A673 (cell line): Measurements from ENCODE around the gene TMEM132C. TPM values are rescaled to one million over a fixed set of nuclear protein-coding genes. Genes with fewer than 3 reads are reported as not detected.

ENCODE experiments used
- BruUV-seq: library from RNA; stranded (reverse); fragments of 400-500 nt; replicated peaks from 2 replicates; lab custom pipeline; 2021; lab: Mats Ljungman, UMichigan
- CTCF ChIA-PET: fragments of 300-600 bp; sonication (Branson Sonifier 250); formaldehyde crosslinking; loops from one replicate; lab custom pipeline; 2022; ENCODE audit warnings: antibody characterized with exemption; lab: Charles Lee
- POLR2A ChIA-PET: fragments of 300-600 bp; sonication (Branson Sonifier 250); formaldehyde crosslinking; loops from one replicate; lab custom pipeline; 2022; ENCODE audit warnings: antibody characterized with exemption; ENCODE audit not compliant: low non-redundant PET; lab: Charles Lee
- DNase-seq: peaks from one replicate; pipeline ENCODE4 v3.0.0-alpha.2; 2015; ENCODE audit warnings: low spot score
- H3K27ac ChIP-seq: fragments of 200-600 bp; sonication (generic); 2 replicates; pipeline ENCODE4 v1.5.1; 2016; ENCODE audit warnings: mixed run types, low read depth, mild to moderate bottlenecking, mixed read lengths, antibody characterized with exemption, low read length; ENCODE audit not compliant: poor library complexity, severe bottlenecking
- H3K27me3 ChIP-seq: fragments of 200-600 bp; sonication (generic); replicated peaks from 2 replicates; pipeline ENCODE4 v1.6.1; 2017; ENCODE audit warnings: mixed run types, low read depth, mild to moderate bottlenecking, mixed read lengths, antibody characterized with exemption, low read length; ENCODE audit not compliant: insufficient read depth, poor library complexity
- H3K36me3 ChIP-seq: fragments of 200-600 bp; sonication (generic); 2 replicates; pipeline ENCODE4 v1.6.1; 2016; ENCODE audit warnings: mixed run types, mild to moderate bottlenecking, mixed read lengths, antibody characterized with exemption, low read length; ENCODE audit not compliant: insufficient read depth, poor library complexity, severe bottlenecking
- H3K4me1 ChIP-seq: fragments of 200-600 bp; sonication (generic); 2 replicates; pipeline ENCODE4 v1.6.1; 2017; ENCODE audit warnings: mixed run types, mild to moderate bottlenecking, mixed read lengths, antibody characterized with exemption, low read length; ENCODE audit not compliant: insufficient read depth, poor library complexity, severe bottlenecking
- H3K4me3 ChIP-seq: fragments of 200-600 bp; sonication (generic); 2 replicates; pipeline ENCODE4 v1.5.1; 2016; ENCODE audit warnings: low read depth, mixed run types, mild to moderate bottlenecking, mixed read lengths, low read length; ENCODE audit not compliant: poor library complexity, severe bottlenecking
- H3K9me3 ChIP-seq: fragments of 200-600 bp; sonication (generic); 2 replicates; pipeline ENCODE4 v1.6.1; 2016; ENCODE audit warnings: mixed run types, low read depth, mild to moderate bottlenecking, mixed read lengths, antibody characterized with exemption, low read length; ENCODE audit not compliant: poor library complexity, severe bottlenecking
- EZH2 ChIP-seq: fragments of 200-600 bp; sonication (generic); IDR thresholded peaks from 2 replicates; pipeline ENCODE4 v1.6.1; 2017; ENCODE audit warnings: borderline replicate concordance, low read depth, mild to moderate bottlenecking, mixed read lengths, antibody characterized with exemption, low read length; ENCODE audit not compliant: poor library complexity, severe bottlenecking
- intact Hi-C: fragments of 100-400 bp; cut with micrococcal nuclease; formaldehyde crosslinking; loops from one replicate; pipeline ENCODE4 v1.10.0; 2022; ENCODE audit not compliant: unreplicated experiment
- total RNA-seq: library from RNA; stranded (reverse); gene quantifications from 2 replicates; pipeline ENCODE4 v1.2.3, GENCODE V29; 2021
- TF ChIP-seq, protein P1 (sequence below): fragments of 300-800, 200-600 bp; sonication (generic); conservative IDR thresholded peaks from 2 replicates; pipeline ENCODE4 v1.5.1; 2017; ENCODE audit warnings: low read depth, mild to moderate bottlenecking, antibody characterized with exemption, low read length, moderate library complexity, mixed read lengths

Gene TMEM132C
- total RNA-seq, 1 experiment from 2014 or later, result not detected

DNA sequence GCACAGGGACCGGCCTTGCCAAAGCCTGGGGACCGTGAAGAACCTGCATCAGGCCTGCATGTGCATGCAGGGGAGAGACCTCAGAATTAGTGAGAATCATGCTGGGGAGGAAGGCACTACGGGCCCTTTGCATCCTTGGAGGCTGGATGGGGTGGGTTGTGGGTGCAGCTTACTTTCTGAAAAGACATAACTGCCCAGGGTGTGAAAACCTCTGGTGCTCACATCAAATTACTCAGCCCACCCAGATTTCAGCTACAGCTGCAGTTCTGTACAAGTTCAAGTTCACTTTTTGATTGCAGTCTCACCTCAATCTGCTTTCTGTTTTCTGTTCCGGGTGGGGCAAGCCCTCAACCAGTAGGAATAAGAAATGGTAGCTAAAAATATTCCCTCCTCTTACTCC lies 426.1 kb downstream of the TMEM132C start:
- Histone ChIP-seq H3K27me3 (peaks cover 25% of the 10 kb centered on the region), H3K27ac (no peak overlapping the region), H3K9me3 (no peaks in the 10 kb centered on the region), H3K4me1 (no peaks in the 10 kb centered on the region), H3K4me3 (no peak overlapping the region), H3K36me3 (no peaks in the 10 kb centered on the region)
- no TSS peak for BruUV-seq
- no peak for DNase-seq
- TF ChIP-seq, protein P1, sequence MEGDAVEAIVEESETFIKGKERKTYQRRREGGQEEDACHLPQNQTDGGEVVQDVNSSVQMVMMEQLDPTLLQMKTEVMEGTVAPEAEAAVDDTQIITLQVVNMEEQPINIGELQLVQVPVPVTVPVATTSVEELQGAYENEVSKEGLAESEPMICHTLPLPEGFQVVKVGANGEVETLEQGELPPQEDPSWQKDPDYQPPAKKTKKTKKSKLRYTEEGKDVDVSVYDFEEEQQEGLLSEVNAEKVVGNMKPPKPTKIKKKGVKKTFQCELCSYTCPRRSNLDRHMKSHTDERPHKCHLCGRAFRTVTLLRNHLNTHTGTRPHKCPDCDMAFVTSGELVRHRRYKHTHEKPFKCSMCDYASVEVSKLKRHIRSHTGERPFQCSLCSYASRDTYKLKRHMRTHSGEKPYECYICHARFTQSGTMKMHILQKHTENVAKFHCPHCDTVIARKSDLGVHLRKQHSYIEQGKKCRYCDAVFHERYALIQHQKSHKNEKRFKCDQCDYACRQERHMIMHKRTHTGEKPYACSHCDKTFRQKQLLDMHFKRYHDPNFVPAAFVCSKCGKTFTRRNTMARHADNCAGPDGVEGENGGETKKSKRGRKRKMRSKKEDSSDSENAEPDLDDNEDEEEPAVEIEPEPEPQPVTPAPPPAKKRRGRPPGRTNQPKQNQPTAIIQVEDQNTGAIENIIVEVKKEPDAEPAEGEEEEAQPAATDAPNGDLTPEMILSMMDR, result no peak
- TF ChIP-seq EZH2, result no peak
- ChIA-PET CTCF (no interaction called here), POLR2A (no interaction called here)
- intact Hi-C loops, result no loop called here

DNA sequence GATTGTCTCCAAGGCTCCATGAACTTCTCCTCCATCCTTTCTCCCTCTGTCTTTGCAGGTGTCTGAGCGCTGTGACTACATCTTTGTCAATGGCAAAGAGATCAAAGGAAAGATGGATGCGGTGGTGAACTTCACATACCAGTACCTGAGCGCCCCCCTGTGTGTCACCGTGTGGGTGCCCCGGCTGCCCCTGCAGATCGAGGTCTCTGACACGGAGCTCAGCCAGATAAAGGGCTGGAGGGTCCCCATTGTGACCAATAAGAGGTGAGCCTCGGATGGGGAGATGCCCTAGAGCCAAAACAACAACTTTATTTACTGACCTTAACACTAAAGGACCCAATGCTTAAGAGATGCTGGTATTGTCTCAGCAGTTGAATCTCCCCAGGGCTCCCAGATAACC lies 426.8 kb downstream of the TMEM132C start:
- no peaks in the 10 kb centered on the region for H3K9me3 ChIP-seq
- ChIA-PET POLR2A (no interaction called here), CTCF (no interaction called here)
- no peak overlapping the region for H3K4me3 ChIP-seq
- no peak overlapping the region for H3K27ac ChIP-seq
- H3K36me3 ChIP-seq, result no peaks in the 10 kb centered on the region
- DNase-seq, result no peak
- peaks cover 23% of the 10 kb centered on the region for H3K27me3 ChIP-seq
- no TSS peak for BruUV-seq
- no peaks in the 10 kb centered on the region for H3K4me1 ChIP-seq
- no peak for TF ChIP-seq EZH2
- TF ChIP-seq, protein P1, result no peak
- intact Hi-C loops, result no loop called here

DNA sequence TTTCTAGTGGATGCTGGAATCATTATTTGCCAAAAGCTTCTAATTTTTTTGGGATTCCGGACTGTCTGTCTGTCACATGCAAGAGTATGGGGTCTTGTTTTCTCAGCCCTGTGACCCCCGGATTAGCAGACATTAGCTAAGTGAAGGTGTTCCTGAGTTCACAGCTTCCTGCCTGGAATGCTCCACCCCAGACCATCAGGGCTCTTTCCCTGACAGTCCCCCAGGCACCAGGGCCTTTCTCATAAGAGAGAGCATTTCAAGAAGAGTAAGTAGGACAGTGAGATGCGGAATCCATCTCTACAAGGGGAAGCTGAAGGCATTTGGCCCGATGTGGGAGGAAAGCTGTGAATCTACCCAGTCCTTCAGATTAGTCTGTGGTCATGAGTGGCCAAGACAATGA lies 427.5 kb downstream of the TMEM132C start:
- Histone ChIP-seq H3K4me1 (no peaks in the 10 kb centered on the region), H3K9me3 (no peaks in the 10 kb centered on the region), H3K27me3 (peaks cover 22% of the 10 kb centered on the region), H3K27ac (no peak overlapping the region), H3K36me3 (no peaks in the 10 kb centered on the region), H3K4me3 (no peak overlapping the region)
- TF ChIP-seq, protein P1, result no peak
- no peak for TF ChIP-seq EZH2
- CTCF ChIA-PET, result no interaction called here
- no TSS peak for BruUV-seq
- POLR2A ChIA-PET, result no interaction called here
- no peak for DNase-seq
- intact Hi-C loops, result no loop called here
